Upper lobe of left lung (tissue), 4 donors: ENCODE results near the gene RPL38.

ENCODE experiments used
- EP300 ChIP-seq, 4 donors: sonication (generic); formaldehyde crosslinking; IDR thresholded peaks; one replicate each; pipeline ENCODE4 v1.5.1; 2017; ENCODE audit warnings: antibody characterized with exemption in 4 of 4, control low read depth in 2 of 4
- TF ChIP-seq, protein P1 (sequence below), 6 experiments: fragments of 450-650 bp in 4 of 6; fragments of 200-600 bp in 2 of 6; sonication (generic) in 2 of 6; IDR thresholded peaks; one replicate each; pipeline ENCODE4 v1.5.1; 2016 to 2019; ENCODE audit warnings: antibody characterized with exemption in 6 of 6

DNA sequence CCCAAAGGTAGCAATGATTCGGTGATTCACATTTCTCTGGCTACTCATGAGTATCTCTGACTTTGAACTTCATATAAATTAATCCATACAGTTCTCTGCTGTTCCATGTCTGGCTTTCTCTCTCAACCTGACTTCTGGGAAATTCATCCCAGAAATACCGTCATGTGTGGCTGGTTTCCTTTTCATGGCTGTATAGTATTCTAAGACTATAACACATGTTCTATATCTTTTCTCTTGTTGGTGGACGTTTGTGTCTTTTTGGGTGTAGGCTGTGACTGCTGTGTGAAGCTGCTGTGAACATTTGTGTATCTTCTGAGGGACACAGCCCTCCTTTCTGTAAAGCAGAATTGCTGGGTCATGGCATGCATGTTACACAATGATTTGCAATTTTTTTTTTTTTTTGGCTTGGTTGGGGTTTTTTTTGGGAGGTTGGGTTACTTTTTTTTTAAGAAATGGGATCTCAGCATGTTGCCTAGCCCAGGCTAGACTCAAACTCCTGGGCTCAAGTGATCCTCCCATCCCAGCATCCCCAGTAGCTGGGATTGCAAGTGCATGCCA lies 16.2 kb downstream of the RPL38 start:
- TF ChIP-seq, protein P1, sequence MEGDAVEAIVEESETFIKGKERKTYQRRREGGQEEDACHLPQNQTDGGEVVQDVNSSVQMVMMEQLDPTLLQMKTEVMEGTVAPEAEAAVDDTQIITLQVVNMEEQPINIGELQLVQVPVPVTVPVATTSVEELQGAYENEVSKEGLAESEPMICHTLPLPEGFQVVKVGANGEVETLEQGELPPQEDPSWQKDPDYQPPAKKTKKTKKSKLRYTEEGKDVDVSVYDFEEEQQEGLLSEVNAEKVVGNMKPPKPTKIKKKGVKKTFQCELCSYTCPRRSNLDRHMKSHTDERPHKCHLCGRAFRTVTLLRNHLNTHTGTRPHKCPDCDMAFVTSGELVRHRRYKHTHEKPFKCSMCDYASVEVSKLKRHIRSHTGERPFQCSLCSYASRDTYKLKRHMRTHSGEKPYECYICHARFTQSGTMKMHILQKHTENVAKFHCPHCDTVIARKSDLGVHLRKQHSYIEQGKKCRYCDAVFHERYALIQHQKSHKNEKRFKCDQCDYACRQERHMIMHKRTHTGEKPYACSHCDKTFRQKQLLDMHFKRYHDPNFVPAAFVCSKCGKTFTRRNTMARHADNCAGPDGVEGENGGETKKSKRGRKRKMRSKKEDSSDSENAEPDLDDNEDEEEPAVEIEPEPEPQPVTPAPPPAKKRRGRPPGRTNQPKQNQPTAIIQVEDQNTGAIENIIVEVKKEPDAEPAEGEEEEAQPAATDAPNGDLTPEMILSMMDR (IDR thresholded peaks at IDR 0.05): no peak
- no peak for TF ChIP-seq EP300 (IDR thresholded peaks at IDR 0.05)
